Coronary artery (tissue), 2 donors: ENCODE data around the gene JAZF1.

Experiments used
- DNase-seq: peaks from one replicate; pipeline ENCODE4 v3.0.0-alpha.2; 2017; ENCODE audit warnings: low spot score
- H3K27ac ChIP-seq, 2 donors: fragments of 200-600 bp; sonication (generic); one replicate each; pipeline ENCODE4 v1.5.1; 2016 to 2019
- H3K4me3 ChIP-seq: fragments of 200-600 bp; sonication (generic); 2 replicates; pipeline ENCODE4 v1.5.1; 2016; ENCODE audit warnings: mild to moderate bottlenecking, moderate library complexity
- TF ChIP-seq, protein P1 (sequence below): fragments of 200-600 bp; sonication (generic); IDR thresholded peaks from one replicate; pipeline ENCODE4 v1.5.1; 2019; ENCODE audit warnings: antibody characterized with exemption

JAZF1 gene

DNA sequence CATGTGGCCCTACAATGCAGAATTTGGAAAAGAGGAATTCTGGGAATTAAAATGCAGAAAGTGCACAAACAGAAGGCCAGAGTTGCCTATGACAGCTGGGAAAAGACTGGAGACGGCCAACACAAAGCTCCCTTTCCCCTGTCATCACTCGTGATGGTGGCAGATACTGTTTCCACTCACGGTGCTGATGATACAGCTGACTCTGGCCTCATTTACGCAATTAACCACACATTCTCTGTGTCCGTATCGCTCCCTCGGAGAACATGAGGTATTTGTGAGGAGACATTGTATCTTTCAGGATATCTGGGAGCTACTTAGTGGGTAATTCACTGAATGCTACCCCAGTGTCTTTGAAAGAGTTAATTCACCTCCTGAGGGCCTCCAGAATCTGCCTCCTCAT is 267.8 kb downstream of the JAZF1 start:
- H3K27ac ChIP-seq = no peak overlapping the region
- DNase-seq = no peak
- TF ChIP-seq, protein P1, sequence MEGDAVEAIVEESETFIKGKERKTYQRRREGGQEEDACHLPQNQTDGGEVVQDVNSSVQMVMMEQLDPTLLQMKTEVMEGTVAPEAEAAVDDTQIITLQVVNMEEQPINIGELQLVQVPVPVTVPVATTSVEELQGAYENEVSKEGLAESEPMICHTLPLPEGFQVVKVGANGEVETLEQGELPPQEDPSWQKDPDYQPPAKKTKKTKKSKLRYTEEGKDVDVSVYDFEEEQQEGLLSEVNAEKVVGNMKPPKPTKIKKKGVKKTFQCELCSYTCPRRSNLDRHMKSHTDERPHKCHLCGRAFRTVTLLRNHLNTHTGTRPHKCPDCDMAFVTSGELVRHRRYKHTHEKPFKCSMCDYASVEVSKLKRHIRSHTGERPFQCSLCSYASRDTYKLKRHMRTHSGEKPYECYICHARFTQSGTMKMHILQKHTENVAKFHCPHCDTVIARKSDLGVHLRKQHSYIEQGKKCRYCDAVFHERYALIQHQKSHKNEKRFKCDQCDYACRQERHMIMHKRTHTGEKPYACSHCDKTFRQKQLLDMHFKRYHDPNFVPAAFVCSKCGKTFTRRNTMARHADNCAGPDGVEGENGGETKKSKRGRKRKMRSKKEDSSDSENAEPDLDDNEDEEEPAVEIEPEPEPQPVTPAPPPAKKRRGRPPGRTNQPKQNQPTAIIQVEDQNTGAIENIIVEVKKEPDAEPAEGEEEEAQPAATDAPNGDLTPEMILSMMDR = no peak
- no peak overlapping the region for H3K4me3 ChIP-seq

DNA sequence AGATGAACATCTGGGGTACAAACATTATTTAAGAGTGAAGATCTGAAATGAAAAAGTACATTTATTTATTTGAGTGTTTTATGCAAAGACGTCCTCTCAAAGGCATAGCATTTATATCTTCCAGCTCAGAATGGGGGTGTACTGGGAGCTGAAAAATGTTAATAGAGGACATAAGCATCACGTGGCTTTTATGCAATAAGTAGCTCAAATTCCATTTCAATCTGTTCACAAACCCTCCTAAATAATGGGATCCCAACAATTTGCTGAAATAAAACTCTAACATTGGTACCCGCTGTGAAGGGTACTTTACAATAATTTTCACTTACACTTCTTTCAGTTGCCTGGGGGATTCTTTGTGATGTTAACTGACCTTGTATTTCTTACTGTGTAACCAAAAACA is 268.7 kb downstream of the JAZF1 start:
- Histone ChIP-seq H3K27ac (no peak overlapping the region), H3K4me3 (no peak overlapping the region)
- TF ChIP-seq, protein P1 = no peak
- no peak for DNase-seq

DNA sequence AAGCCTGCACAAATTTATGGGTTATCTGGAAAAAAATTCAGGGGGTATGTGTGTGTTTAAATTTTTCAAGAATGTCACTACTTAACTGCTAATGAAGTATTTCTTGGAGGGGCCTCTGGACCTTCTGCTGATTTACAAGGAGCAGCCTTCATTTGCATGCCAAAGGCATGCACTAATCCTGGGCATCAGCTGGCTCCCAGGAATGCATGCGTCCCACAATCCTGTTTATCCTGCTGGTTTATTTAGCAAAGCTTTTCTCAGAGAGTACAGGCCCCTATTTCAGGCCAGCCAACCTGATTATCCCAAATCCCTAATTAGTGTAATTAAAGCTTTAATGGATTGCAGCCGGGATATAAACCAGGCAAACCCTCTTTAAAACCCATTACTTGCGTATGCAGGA is 270.3 kb downstream of the JAZF1 start:
- no peak for DNase-seq
- no peak overlapping the region for H3K4me3 ChIP-seq
- H3K27ac ChIP-seq = no peak overlapping the region
- TF ChIP-seq, protein P1 = no peak

DNA sequence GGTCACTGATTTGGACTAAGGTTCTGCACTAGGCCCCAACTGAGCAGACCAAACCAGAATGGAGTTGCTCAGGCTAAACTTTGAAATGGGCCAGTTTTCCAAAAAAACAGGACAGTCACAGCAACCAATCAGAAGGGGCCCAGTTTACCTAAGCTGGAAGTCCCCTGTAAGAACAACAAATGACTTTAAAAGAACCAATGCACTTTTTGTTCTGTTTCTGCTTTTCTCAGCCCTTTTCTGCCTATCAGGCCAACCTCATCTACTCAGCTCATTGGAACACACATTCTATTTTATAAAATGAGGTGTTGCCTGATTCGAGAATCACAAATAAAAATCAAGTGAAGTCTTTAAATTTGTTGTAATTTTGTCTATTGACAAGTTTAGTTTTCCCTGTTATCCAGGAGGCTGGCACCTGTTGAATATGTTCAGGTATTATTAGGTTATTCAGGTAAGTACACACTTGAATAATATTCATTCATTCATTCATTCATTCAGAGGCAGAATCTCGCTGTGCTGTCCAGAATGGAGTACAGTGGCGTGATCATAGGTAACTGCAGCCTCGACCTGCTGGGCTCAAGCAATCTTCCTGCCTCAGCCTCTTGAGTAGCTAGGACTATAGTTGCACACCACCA is 271.9 kb downstream of the JAZF1 start:
- H3K4me3 ChIP-seq = no peak overlapping the region
- TF ChIP-seq, protein P1 = no peak
- no peak for DNase-seq
- no peak overlapping the region for H3K27ac ChIP-seq

DNA sequence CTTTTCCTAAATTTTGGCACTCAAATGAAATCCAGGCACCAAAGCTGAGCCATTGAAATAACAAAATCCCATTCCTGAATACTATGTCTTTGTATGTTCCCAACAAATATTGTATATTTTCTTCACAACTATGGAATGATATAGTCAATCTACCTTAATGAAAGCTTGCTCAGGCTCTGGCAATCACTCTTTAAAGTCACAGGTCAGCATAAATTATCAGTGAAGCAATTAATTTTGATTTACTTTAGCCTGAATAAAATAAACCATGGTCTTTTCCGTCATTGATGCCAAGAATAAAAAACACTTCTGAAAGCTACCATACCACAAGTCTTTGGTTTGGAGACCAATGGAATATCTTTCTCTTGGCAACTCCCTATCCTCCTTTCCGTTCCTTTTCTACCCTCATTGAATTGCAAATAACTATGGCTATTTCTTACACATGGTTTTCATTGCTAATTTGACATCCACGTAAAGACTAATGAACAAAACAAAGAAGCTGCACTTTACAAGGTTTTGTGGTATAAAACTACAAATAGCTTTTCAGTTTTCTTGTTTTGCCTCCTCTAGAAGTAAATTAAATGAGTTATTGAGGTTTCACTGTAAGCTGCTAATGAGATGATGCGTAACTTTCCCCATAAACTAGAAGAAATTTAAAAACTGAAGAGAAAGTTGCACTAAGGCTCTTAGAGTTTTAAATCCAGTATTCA is 274.1 kb downstream of the JAZF1 start:
- Histone ChIP-seq H3K4me3 (no peak overlapping the region), H3K27ac (no peak overlapping the region)
- no peak for DNase-seq
- TF ChIP-seq, protein P1 = no peak

DNA sequence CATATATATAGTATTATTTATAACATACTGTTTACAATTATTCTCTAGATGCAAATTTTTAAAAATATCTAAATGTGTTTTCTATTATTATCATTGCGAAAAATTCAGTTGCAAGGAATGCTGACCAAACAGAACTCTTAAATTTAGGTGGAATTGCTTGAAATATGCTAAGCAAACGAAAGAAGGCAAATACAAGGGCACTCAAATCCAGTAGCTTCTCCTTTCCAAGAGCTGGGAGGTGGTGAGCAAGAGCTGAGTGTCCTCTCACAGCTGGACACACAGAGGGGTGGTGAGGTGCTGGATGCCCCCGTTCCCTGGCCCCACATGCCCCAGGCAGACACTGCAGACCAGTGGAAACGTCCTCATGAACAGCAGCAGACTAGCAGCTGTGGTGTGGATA is 274.6 kb downstream of the JAZF1 start:
- no peak overlapping the region for H3K4me3 ChIP-seq
- no peak for DNase-seq
- no peak overlapping the region for H3K27ac ChIP-seq
- TF ChIP-seq, protein P1 = no peak
